ENCODE measurements around the gene GLTPD2. TPM values are rescaled to one million over a fixed set of nuclear protein-coding genes. Genes with fewer than 3 reads are reported as not detected.

GLTPD2 gene
- not detected in 2 replicates for total RNA-seq

GRCh38 chr17:4788807-4789700, at the start of gene GLTPD2:
Gene GLTPD2 (plus strand): TSS chr17:4788964. CDS start chr17:4789012, 48 bp downstream.

GRCh38 chr17:4739122-4740024, 49.4 kb upstream of the GLTPD2 start, which contains the start of the genes CXCL16 and ZMYND15:
Gene CXCL16 (minus strand): TSS chr17:4739928. CDS start chr17:4739339, 589 bp downstream.
Gene ZMYND15 (plus strand): TSS chr17:4739833. CDS start chr17:4740549, 716 bp downstream.

GRCh38 chr17:4771519-4772234, 17.1 kb upstream of the GLTPD2 start, which contains the start of gene TM4SF5:
Gene TM4SF5 (plus strand): TSS chr17:4771886. CDS start chr17:4771923, 37 bp downstream.

GRCh38 chr17:4786106-4786511, 2.7 kb upstream of the GLTPD2 start, which contains the start of gene VMO1:
Gene VMO1 (minus strand): TSS chr17:4786364. CDS start chr17:4786352, 12 bp downstream.

GRCh38 chr17:4802228-4802627, 13.5 kb downstream of the GLTPD2 start, which contains the start of gene C17orf114:
Gene C17orf114 (minus strand): TSS chr17:4802328.

GRCh38 chr17:4806777-4807604, 18.2 kb downstream of the GLTPD2 start, which contains the start of gene PLD2:
Gene PLD2 (plus strand): TSS chr17:4807152. CDS start chr17:4807773, 621 bp downstream.

GRCh38 chr17:4833178-4833940, 44.6 kb downstream of the GLTPD2 start, which contains the start of gene MINK1:
Gene MINK1 (plus strand): TSS chr17:4833340. CDS start chr17:4833584, 244 bp downstream.

Other genes with a start within 250 kb of the GLTPD2 start
- gene MYBBP1A, start 233.6 kb upstream of the GLTPD2 start, total RNA-seq, result 36.4 and 48.7 TPM in 2 replicates
- not detected in 2 replicates for gene GGT6, start 228.4 kb upstream of the GLTPD2 start, total RNA-seq
- not detected in 2 replicates for gene SMTNL2, start 204.4 kb upstream of the GLTPD2 start, total RNA-seq
- not detected in 2 replicates for gene ALOX15, start 147.3 kb upstream of the GLTPD2 start, total RNA-seq
- gene PELP1, start 84.8 kb upstream of the GLTPD2 start, total RNA-seq, result 16.2 and 21.5 TPM in 2 replicates
- 5.5 and 5.8 TPM in 2 replicates for gene ARRB2, start 78.3 kb upstream of the GLTPD2 start, total RNA-seq
- gene MED11, start 57.5 kb upstream of the GLTPD2 start, total RNA-seq, result 12.1 and 13.9 TPM in 2 replicates
- 0.65 TPM in 2 replicates for gene ZMYND15, start 49.1 kb upstream of the GLTPD2 start, total RNA-seq
- 9.7 and 11.0 TPM in 2 replicates for gene CXCL16, start 49.0 kb upstream of the GLTPD2 start, total RNA-seq
- gene TM4SF5, start 17.1 kb upstream of the GLTPD2 start, total RNA-seq, result not detected in 2 replicates
- gene VMO1, start 2.6 kb upstream of the GLTPD2 start, total RNA-seq, result 0.26 and 1.6 TPM in 2 replicates
- gene PSMB6, start 7.2 kb downstream of the GLTPD2 start, total RNA-seq, result 106 and 116 TPM in 2 replicates
- 17.4 and 18.2 TPM in 2 replicates for gene PLD2, start 18.2 kb downstream of the GLTPD2 start, total RNA-seq
- gene MINK1, start 44.4 kb downstream of the GLTPD2 start, total RNA-seq, result 32.3 and 32.4 TPM in 2 replicates
- 2.3 and 2.5 TPM in 2 replicates for gene C17orf107, start 110.6 kb downstream of the GLTPD2 start, total RNA-seq
- gene CHRNE, start 114.1 kb downstream of the GLTPD2 start, total RNA-seq, result 0.65 TPM in 2 replicates
- gene GP1BA, start 143.3 kb downstream of the GLTPD2 start, total RNA-seq, result not detected in 2 replicates
- gene SLC25A11, start 151.1 kb downstream of the GLTPD2 start, total RNA-seq, result 29.7 and 30.7 TPM in 2 replicates
- gene RNF167, start 151.3 kb downstream of the GLTPD2 start, total RNA-seq, result 20.5 and 21.3 TPM in 2 replicates
- 278 and 326 TPM in 2 replicates for gene PFN1, start 159.6 kb downstream of the GLTPD2 start, total RNA-seq
- 0.76 and 1.6 TPM in 2 replicates for gene ENO3, start 162.2 kb downstream of the GLTPD2 start, total RNA-seq
- 31.1 and 38.2 TPM in 2 replicates for gene SPAG7, start 178.9 kb downstream of the GLTPD2 start, total RNA-seq
- gene CAMTA2, start 198.7 kb downstream of the GLTPD2 start, total RNA-seq, result 12.2 and 29.0 TPM in 2 replicates
- 0.22 and 0.39 TPM in 2 replicates for gene INCA1, start 208.6 kb downstream of the GLTPD2 start, total RNA-seq
- 44.1 and 60.1 TPM in 2 replicates for gene KIF1C, start 209.0 kb downstream of the GLTPD2 start, total RNA-seq
- not detected in 2 replicates for gene SLC52A1, start 246.5 kb downstream of the GLTPD2 start, total RNA-seq

Data from articular chondrocyte of knee joint (primary cell).